Astrocyte (in vitro differentiated cells and primary cell): ENCODE measurements around the gene TM7SF2.

Source experiments
- EZH2 ChIP-seq: IDR thresholded peaks from 2 replicates; pipeline ENCODE4 v1.6.1; 2012; ENCODE audit warnings: mild to moderate bottlenecking, low read length, inconsistent platforms; ENCODE audit not compliant: insufficient read depth
- TF ChIP-seq, protein P1 (sequence below): IDR thresholded peaks from 2 replicates; pipeline ENCODE4 v1.5.1; 2011; ENCODE audit warnings: low read depth, mild to moderate bottlenecking, inconsistent platforms, low read length, moderate library complexity; ENCODE audit not compliant: insufficient read depth

GRCh38 chr11:65113839-65114238 is 2.2 kb downstream of the TM7SF2 start:
- TF ChIP-seq EZH2: no peak
- TF ChIP-seq, protein P1, sequence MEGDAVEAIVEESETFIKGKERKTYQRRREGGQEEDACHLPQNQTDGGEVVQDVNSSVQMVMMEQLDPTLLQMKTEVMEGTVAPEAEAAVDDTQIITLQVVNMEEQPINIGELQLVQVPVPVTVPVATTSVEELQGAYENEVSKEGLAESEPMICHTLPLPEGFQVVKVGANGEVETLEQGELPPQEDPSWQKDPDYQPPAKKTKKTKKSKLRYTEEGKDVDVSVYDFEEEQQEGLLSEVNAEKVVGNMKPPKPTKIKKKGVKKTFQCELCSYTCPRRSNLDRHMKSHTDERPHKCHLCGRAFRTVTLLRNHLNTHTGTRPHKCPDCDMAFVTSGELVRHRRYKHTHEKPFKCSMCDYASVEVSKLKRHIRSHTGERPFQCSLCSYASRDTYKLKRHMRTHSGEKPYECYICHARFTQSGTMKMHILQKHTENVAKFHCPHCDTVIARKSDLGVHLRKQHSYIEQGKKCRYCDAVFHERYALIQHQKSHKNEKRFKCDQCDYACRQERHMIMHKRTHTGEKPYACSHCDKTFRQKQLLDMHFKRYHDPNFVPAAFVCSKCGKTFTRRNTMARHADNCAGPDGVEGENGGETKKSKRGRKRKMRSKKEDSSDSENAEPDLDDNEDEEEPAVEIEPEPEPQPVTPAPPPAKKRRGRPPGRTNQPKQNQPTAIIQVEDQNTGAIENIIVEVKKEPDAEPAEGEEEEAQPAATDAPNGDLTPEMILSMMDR: no peak
